HG03097 (cell line): ENCODE results near the gene HES4.

Source experiments
- ATAC-seq: cut with Tn5 transposase; IDR thresholded peaks from one replicate; pipeline ENCODE4 v1.9.1; 2021; ENCODE audit not compliant: unreplicated experiment, low FRiP score

Gene HES4

GRCh38 chr1:999725-1000356 is at the start of gene HES4:
Gene HES4, minus strand, starts transcription at chr1:1000097. Its CDS starts 124 bp downstream, at chr1:999973.
- no peak for ATAC-seq

- ATAC-seq, result no peak
Observed at GRCh38 chr1:1048765-1049164, 48.9 kb upstream of the HES4 start.

DNA sequence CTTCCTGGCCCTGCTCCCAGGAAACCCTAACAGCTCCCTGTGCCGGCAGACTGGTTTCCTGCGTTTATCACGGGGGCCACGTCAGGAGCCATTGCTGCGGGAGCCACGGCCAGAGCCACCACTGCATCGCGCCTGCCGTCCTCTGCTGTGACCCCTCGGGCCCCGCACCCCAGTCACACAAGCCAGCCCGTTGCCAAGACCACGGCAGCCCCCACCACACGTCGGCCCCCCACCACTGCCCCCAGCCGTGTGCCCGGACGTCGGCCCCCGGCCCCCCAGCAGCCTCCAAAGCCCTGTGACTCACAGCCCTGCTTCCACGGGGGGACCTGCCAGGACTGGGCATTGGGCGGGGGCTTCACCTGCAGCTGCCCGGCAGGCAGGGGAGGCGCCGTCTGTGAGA is 48.1 kb upstream of the HES4 start:
- no peak for ATAC-seq

DNA sequence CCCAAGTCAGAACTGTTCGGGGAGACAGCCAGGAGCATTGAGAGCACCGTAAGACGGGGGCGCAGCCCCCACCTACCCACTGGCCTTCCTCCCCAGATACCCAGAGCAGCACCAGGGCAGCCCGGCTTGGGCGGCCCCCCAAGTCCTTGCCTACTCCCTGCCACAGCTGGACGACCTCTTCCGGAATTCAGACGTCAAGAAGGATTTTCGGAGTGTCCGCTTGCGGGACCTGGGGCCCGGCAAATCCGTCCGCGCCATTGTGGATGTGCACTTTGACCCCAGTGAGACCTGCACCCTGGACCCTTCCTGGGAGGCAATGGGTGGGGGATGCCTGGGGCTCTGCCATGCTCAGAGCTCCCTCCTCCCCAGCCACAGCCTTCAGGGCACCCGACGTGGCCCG is 47.5 kb upstream of the HES4 start:
- no peak for ATAC-seq

GRCh38 chr1:1046767-1047166 is 46.9 kb upstream of the HES4 start:
- no peak for ATAC-seq

DNA sequence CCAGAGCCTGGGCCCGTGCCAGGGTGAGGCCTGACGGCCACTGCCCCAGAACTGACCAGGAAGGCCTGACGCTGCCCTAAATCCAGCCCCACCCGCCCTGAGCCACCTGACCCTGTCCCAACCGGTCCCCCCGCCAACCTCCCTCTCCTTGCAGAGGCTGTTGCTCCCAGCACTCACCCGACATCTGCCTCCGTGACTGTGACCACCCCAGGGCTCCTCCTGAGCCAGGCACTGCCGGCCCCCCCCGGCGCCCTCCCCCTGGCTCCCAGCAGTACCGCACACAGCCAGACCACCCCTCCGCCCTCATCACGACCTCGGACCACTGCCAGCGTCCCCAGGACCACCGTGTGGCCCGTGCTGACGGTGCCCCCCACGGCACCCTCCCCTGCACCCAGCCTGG is 46.3 kb upstream of the HES4 start:
- no peak for ATAC-seq

GRCh38 chr1:1045129-1045528 is 45.2 kb upstream of the HES4 start:
- ATAC-seq, result no peak

DNA sequence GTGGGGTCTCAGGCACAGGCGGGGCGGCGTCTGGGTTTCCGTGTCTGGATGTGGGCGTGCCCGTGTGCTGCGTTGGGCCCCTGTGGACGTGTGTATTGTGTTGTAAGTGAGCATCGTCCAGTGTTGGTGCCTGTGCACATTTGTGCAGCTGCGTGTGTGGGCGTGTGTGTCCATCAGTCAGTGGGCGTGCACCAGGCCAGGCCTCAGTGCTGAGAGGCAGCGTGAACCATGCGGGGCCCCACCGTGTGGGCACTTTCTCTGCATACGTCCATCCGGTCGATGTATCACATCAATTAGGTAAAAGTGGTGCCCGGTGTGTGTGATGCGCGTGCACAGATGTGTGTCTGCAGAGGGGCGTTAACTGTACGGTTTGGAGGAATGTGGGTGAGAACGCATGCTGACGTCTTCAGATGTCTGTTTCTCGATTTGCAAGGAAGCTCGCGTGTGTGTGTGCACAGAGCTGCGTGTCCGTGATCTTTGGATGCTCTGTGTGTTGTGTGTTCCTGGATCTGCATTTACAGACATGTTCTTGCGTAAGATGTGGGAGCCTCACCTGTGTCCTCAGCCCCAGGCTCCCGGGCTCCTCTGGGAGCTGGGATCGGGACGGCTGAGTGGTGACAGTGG is 44.7 kb upstream of the HES4 start:
- ATAC-seq, result no peak

- ATAC-seq, result no peak
Observed at GRCh38 chr1:1043921-1044320, 44.0 kb upstream of the HES4 start.

GRCh38 chr1:1043411-1043810 is 43.5 kb upstream of the HES4 start:
- ATAC-seq, result no peak

DNA sequence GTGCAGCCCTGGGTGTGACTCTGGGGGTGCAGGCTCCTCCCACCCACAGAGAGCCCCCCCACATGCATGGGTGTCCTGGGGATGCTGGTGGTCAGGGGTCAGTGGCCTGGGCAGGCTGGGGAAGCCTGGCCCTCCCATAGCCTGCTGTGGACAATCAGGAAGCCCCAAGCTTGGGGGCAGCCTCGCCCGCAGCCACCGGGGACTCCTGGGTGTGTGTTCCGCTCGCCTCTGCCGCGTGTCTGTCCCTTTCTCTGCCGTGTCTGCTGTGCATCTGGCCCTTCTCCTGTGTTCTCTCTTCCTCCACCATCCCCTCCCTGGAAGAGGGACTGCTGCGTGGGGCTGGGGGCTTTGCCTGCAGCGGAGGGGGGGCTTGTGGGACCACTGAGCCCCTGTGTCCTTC is 42.9 kb upstream of the HES4 start:
- no peak for ATAC-seq

- ATAC-seq, result no peak
Observed at GRCh38 chr1:1041873-1042272, 42.0 kb upstream of the HES4 start.

DNA sequence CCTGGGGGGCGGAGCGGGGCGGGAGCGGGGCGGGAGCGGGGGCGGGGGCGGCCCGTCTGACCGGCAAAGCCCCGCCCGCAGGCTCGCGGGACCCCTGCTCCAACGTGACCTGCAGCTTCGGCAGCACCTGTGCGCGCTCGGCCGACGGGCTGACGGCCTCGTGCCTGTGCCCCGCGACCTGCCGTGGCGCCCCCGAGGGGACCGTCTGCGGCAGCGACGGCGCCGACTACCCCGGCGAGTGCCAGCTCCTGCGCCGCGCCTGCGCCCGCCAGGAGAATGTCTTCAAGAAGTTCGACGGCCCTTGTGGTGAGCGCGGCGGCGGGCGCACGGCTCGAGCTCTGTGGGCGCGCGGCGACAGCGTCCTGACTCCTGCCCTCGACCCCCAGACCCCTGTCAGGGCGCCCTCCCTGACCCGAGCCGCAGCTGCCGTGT is 41.2 kb upstream of the HES4 start:
- no peak for ATAC-seq

GRCh38 chr1:1040004-1040991 is 40.4 kb upstream of the HES4 start:
- no peak for ATAC-seq

GRCh38 chr1:1039145-1039910 is 39.4 kb upstream of the HES4 start:
- no peak for ATAC-seq

GRCh38 chr1:1038694-1039093 is 38.8 kb upstream of the HES4 start:
- ATAC-seq, result no peak

GRCh38 chr1:1037366-1038327 is 37.8 kb upstream of the HES4 start:
- ATAC-seq, result no peak

DNA sequence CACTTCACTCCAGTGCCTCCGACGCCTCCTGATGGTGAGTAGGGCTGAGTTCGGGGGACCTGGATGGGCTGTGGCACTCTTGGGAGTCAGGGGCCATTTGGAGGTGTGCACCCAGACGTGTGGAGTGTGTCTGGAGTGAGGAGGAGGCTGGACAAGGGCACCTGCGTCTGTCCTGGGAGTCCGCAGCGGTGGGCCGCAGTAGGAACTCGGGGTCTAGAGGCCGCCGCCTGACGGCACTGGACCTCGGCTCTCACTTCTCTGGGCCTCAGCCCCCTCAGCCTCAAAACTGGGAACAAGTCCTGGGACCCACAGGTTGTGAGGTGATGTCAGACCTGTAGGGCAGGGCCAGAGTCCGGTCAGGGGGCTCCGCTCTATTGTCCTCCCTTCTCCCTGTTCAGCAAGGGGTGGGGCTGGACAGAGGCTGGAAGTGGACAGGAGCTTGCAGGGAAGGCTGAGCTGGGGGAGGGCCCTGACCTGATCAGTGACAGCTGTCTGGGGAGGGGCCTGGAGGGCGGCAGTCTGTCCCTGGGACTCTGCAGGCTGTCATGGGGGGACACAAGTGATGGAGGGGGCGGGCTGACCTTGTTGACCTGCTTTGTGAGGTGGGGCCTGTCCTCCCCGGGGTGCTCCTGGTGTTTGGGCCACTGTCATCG is 35.5 kb upstream of the HES4 start:
- no peak for ATAC-seq

GRCh38 chr1:1034439-1034781 is 34.5 kb upstream of the HES4 start:
- ATAC-seq, result no peak
